ENCODE data around the gene AKAP12.

AKAP12 gene

GRCh38 chr6:151357758-151358436 lies 118.1 kb downstream of the AKAP12 start:
- no peak overlapping the region for H3K9ac ChIP-seq
- H3K4me3 ChIP-seq (ENCODE audit: low read depth, low read length): no peak overlapping the region
- no peak overlapping the region for H3K27ac ChIP-seq
- H3K79me2 ChIP-seq: no peaks in the 10 kb centered on the region
- H3K9me3 ChIP-seq (ENCODE audit: control insufficient read depth, low read length): no peaks in the 10 kb centered on the region
- TF ChIP-seq CTCF (IDR thresholded peaks at IDR 0.05): no peak
- H2AFZ ChIP-seq: no peak overlapping the region
- no peak overlapping the region for H3K4me2 ChIP-seq (ENCODE audit: low read length)
- H3K27me3 ChIP-seq (ENCODE audit: control insufficient read depth, insufficient read depth, low read length): no peaks in the 10 kb centered on the region
- H3K4me1 ChIP-seq: no peaks in the 10 kb centered on the region
- H3K36me3 ChIP-seq (ENCODE audit: control insufficient read depth, insufficient read depth, low read length): no peaks in the 10 kb centered on the region

- Histone ChIP-seq H3K4me2 (ENCODE audit: low read length) (no peak overlapping the region), H3K27me3 (ENCODE audit: control insufficient read depth, insufficient read depth, low read length) (no peaks in the 10 kb centered on the region), H3K36me3 (ENCODE audit: control insufficient read depth, insufficient read depth, low read length) (no peaks in the 10 kb centered on the region), H2AFZ (no peak overlapping the region), H3K27ac (no peak overlapping the region), H3K4me3 (ENCODE audit: low read depth, low read length) (no peak overlapping the region), H3K4me1 (no peaks in the 10 kb centered on the region), H3K79me2 (no peaks in the 10 kb centered on the region), H3K9ac (no peak overlapping the region), H3K9me3 (ENCODE audit: control insufficient read depth, low read length) (no peaks in the 10 kb centered on the region)
- no peak for TF ChIP-seq CTCF (IDR thresholded peaks at IDR 0.05)
Observed at GRCh38 chr6:151358475-151358874, 118.7 kb downstream of the AKAP12 start.

- no peak for TF ChIP-seq CTCF (IDR thresholded peaks at IDR 0.05)
- Histone ChIP-seq H2AFZ (no peak overlapping the region), H3K27ac (no peak overlapping the region), H3K4me3 (ENCODE audit: low read depth, low read length) (no peak overlapping the region), H3K79me2 (no peaks in the 10 kb centered on the region), H3K4me2 (ENCODE audit: low read length) (no peak overlapping the region), H3K4me1 (no peaks in the 10 kb centered on the region), H3K27me3 (ENCODE audit: control insufficient read depth, insufficient read depth, low read length) (no peaks in the 10 kb centered on the region), H3K9ac (no peak overlapping the region), H3K36me3 (ENCODE audit: control insufficient read depth, insufficient read depth, low read length) (no peaks in the 10 kb centered on the region), H3K9me3 (ENCODE audit: control insufficient read depth, low read length) (no peaks in the 10 kb centered on the region)
Observed at GRCh38 chr6:151359486-151359885, 119.7 kb downstream of the AKAP12 start.

- Histone ChIP-seq H3K27me3 (ENCODE audit: control insufficient read depth, insufficient read depth, low read length) (no peaks in the 10 kb centered on the region), H2AFZ (no peak overlapping the region), H3K79me2 (no peaks in the 10 kb centered on the region), H3K27ac (no peak overlapping the region), H3K36me3 (ENCODE audit: control insufficient read depth, insufficient read depth, low read length) (no peaks in the 10 kb centered on the region), H3K4me3 (ENCODE audit: low read depth, low read length) (no peak overlapping the region), H3K9me3 (ENCODE audit: control insufficient read depth, low read length) (no peaks in the 10 kb centered on the region), H3K4me2 (ENCODE audit: low read length) (no peak overlapping the region), H3K9ac (no peak overlapping the region), H3K4me1 (no peaks in the 10 kb centered on the region)
- no peak for TF ChIP-seq CTCF (IDR thresholded peaks at IDR 0.05)
Observed at GRCh38 chr6:151365233-151365632, 125.5 kb downstream of the AKAP12 start.

GRCh38 chr6:151370509-151371078 lies 130.8 kb downstream of the AKAP12 start:
- no peak for TF ChIP-seq CTCF (IDR thresholded peaks at IDR 0.05)
- Histone ChIP-seq H3K27me3 (ENCODE audit: control insufficient read depth, insufficient read depth, low read length) (no peaks in the 10 kb centered on the region), H3K4me2 (ENCODE audit: low read length) (no peak overlapping the region), H3K79me2 (peaks cover 2% of the 10 kb centered on the region), H3K27ac (no peak overlapping the region), H3K9me3 (ENCODE audit: control insufficient read depth, low read length) (no peaks in the 10 kb centered on the region), H3K4me3 (ENCODE audit: low read depth, low read length) (no peak overlapping the region), H3K36me3 (ENCODE audit: control insufficient read depth, insufficient read depth, low read length) (no peaks in the 10 kb centered on the region), H3K9ac (no peak overlapping the region), H2AFZ (no peak overlapping the region), H3K4me1 (no peaks in the 10 kb centered on the region)

Data from parathyroid adenoma (tissue), 2 donors.